Heart left ventricle (tissue), 16 donors: ENCODE results near the gene AIG1. TPM values are rescaled to one million over a fixed set of nuclear protein-coding genes. Genes with fewer than 3 reads are reported as not detected.
"Not testable (repeated sequence)": the region's sequence is repeated elsewhere in the genome, so short reads cannot be mapped to it uniquely, and the experiment has no call there.

Experiments used
- ATAC-seq, 4 donors: fragments of 200-7000 bp; cut with Tn5 transposase; one replicate each; pipeline ENCODE4 v1.9.1; 2020 to 2022; ENCODE audit warnings: moderate library complexity in 4 of 4, mild to moderate bottlenecking in 3 of 4, moderate number of reproducible peaks in 1 of 4
- DNase-seq, 5 donors: peaks; one replicate each; pipeline ENCODE4 v3.0.0-alpha.2; 2020
- H3K27ac ChIP-seq, 12 donors: fragments of 200-600 bp; sonication (generic) in 4 of 12; one replicate each; pipeline versions ENCODE4 v1.5.0 to v1.8.0; 2016 to 2022; ENCODE audit warnings: mild to moderate bottlenecking in 2 of 12
- H3K27me3 ChIP-seq, 9 donors: fragments of 200-600 bp; sonication (generic) in 2 of 9; one replicate each; pipeline versions ENCODE4 v1.5.1 to v1.8.0; 2016 to 2022; ENCODE audit warnings: mild to moderate bottlenecking in 3 of 9
- H3K36me3 ChIP-seq, 9 donors: fragments of 200-600 bp; sonication (generic) in 2 of 9; one replicate each; pipeline versions ENCODE4 v1.5.0 to v1.8.0; 2018 to 2022; ENCODE audit warnings: mild to moderate bottlenecking in 2 of 9
- H3K4me1 ChIP-seq, 12 donors: fragments of 200-600 bp; sonication (generic) in 4 of 12; one replicate each; pipeline versions ENCODE4 v1.5.0 to v1.8.0; 2016 to 2022; ENCODE audit warnings: mild to moderate bottlenecking in 3 of 12
- H3K4me3 ChIP-seq, 12 donors: fragments of 200-600 bp; sonication (generic) in 4 of 12; one replicate each; pipeline versions ENCODE4 v1.5.0 to v1.8.0; 2017 to 2022; ENCODE audit warnings: mild to moderate bottlenecking in 9 of 12, moderate library complexity in 4 of 12
- H3K9me3 ChIP-seq, 12 donors: fragments of 200-600 bp; sonication (generic) in 4 of 12; one replicate each; pipeline versions ENCODE4 v1.5.0 to v1.8.0; 2016 to 2022; ENCODE audit warnings: mild to moderate bottlenecking in 1 of 12
- POLR2A ChIP-seq, 2 donors: fragments of 450-650 bp; IDR thresholded peaks; one replicate each; pipeline ENCODE4 v1.6.1; 2017; ENCODE audit warnings: antibody characterized with exemption in 2 of 2, mild to moderate bottlenecking in 2 of 2, moderate library complexity in 2 of 2
- WGBS, 4 donors: extraction: QIAGEN DNeasy Blood & Tissue Kit in 2 of 4; methylation state at CpG; one replicate each; pipeline versions ENCODE4 v1.1.5 to v1.1.7; 2013 to 2018; 5-methylcytosine and 5-hydroxymethylcytosine counted together
- intact Hi-C, 10 donors: fragments of 100-400 bp; cut with DNase I; formaldehyde crosslinking; loops; one replicate each; pipeline versions ENCODE4 v1.11.1 to v1.14.2; 2022
- polyA plus RNA-seq, 2 donors: library from polyadenylated mRNA; stranded (reverse); fragments of 200-250 nt; gene quantifications; one replicate each; pipeline ENCODE4 v1.2.3, GENCODE V29; 2013
- total RNA-seq, 9 donors: library from RNA; depleted of rRNA in 2 of 9; stranded (reverse); fragments of >200 nt in 2 of 9; fragmentation: NEBNext Ultra II Directional in 3 of 9; extraction: Animal tissue kit (Norgen Biotek cat#: 25700) in 3 of 9; gene quantifications; one replicate each; pipeline versions ENCODE4 v1.1.0 to v1.2.4, GENCODE V29; 2016 to 2023
- TF ChIP-seq, protein P1 (sequence below), 12 donors: fragments of 200-600 bp; sonication (generic) in 4 of 12; IDR thresholded peaks; one replicate each; pipeline versions ENCODE4 v1.5.0 to v1.8.0; 2018 to 2022; ENCODE audit warnings: antibody characterized with exemption in 12 of 12, mild to moderate bottlenecking in 5 of 12
- donor health status: ischemic (EF 13 %, LVEDD 7.1; RV severe dilation, severe dysfunction).
- donor health status: healthy with polysubstance abuse.
- donor health status: DM: no; HTN: yes; CAD: no.
- donor health status: DM: no; HTN: no; CAD: no.
- donor health status: ischemic (EF 25% LVEDD 6.9; RV normal size, moderate dysfunction).
- donor health status: ischemic (EF 25% LVEDD 5.7; RV mildly dilated, moderate dysfunction).
- donor health status: healthy.
- donor health status: DM: yes; HTN: yes; CAD: no.
- donor health status: ischemic (EF 35%, LVEDD 5.7; RV mildly dilated, moderate dysfunction).
- donor health status: nonischemic (EF 11% LVEDD 7.7; RV severe dilation, severe dysfunction).
- donor health status: DM: yes; HTN: yes; CAD: no.
- donor health status: PGD.
- donor health status: ischemic (EF 29% LVEDD 5.4; RV normal size, mild dysfunction).
- donor health status: nonischemic (EF 23%, LVEDD 6.1; RV moderate dilation, normal function).

AIG1 gene
- total and polyA plus RNA-seq, 11 donors, result 18.1 to 101 (median 64.0) TPM

DNA sequence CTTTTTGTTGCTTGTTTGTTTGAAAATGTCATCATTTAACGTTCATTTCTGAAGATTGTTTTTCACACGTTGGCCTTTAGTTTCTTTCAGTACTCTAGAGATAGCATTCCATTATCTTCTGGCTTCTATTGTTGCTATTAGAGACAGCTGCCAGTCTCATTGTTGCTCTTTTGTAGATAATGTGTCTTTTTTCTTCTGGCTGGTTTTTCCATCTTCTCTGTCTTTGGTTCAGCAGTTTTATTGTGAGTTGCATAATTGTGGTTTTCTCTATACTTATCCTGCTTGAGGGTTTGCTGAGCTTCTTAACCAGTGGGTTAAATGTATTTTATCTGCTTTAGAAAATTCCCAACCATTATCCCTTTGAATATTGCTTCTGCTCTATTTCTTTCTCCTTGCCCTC, 23.2 kb upstream of the AIG1 start:
- H3K9me3 ChIP-seq, result no peaks in the 10 kb centered on the region
- TF ChIP-seq, protein P1, sequence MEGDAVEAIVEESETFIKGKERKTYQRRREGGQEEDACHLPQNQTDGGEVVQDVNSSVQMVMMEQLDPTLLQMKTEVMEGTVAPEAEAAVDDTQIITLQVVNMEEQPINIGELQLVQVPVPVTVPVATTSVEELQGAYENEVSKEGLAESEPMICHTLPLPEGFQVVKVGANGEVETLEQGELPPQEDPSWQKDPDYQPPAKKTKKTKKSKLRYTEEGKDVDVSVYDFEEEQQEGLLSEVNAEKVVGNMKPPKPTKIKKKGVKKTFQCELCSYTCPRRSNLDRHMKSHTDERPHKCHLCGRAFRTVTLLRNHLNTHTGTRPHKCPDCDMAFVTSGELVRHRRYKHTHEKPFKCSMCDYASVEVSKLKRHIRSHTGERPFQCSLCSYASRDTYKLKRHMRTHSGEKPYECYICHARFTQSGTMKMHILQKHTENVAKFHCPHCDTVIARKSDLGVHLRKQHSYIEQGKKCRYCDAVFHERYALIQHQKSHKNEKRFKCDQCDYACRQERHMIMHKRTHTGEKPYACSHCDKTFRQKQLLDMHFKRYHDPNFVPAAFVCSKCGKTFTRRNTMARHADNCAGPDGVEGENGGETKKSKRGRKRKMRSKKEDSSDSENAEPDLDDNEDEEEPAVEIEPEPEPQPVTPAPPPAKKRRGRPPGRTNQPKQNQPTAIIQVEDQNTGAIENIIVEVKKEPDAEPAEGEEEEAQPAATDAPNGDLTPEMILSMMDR (IDR thresholded peaks at IDR 0.05), result no peak
- no peak for TF ChIP-seq POLR2A (IDR thresholded peaks at IDR 0.05)
- DNase-seq (no peak), ATAC-seq (no peak)
- no peaks in the 10 kb centered on the region for H3K4me1 ChIP-seq
- H3K27ac ChIP-seq, result no peak overlapping the region
- no peaks in the 10 kb centered on the region for H3K27me3 ChIP-seq
- intact Hi-C loops, result no loop called here
- no peak overlapping the region for H3K4me3 ChIP-seq
- 14 to 28% (median 16%) methylated on average over 2 of the region's 2 CpGs for WGBS, 4 donors
- no peaks in the 10 kb centered on the region for H3K36me3 ChIP-seq

DNA sequence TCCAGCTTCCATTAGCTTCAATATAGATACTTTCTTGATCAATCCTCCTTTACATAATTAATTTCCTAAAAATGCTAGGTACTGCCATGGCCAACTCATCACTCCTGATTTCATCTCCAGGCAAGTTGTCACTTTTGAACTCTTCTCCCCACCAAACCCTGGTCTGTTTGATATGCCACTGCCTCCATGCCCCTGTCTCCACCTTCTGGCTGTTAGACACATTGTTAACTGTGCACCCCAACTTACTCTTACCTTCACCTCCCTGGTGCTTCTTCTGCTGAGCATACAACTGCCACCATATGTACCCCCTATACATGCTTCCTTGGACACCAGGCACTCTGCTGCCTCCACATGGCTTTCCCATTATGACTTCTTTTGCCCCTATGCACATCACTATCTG, 21.9 kb upstream of the AIG1 start:
- Histone ChIP-seq H3K36me3 (no peaks in the 10 kb centered on the region), H3K4me1 (no peaks in the 10 kb centered on the region), H3K27me3 (no peaks in the 10 kb centered on the region), H3K9me3 (no peaks in the 10 kb centered on the region), H3K4me3 (no peak overlapping the region), H3K27ac (no peak overlapping the region)
- intact Hi-C loops, result no loop called here
- ATAC-seq (no peak), DNase-seq (no peak)
- TF ChIP-seq, protein P1 (IDR thresholded peaks at IDR 0.05), result no peak
- no peak for TF ChIP-seq POLR2A (IDR thresholded peaks at IDR 0.05)

DNA sequence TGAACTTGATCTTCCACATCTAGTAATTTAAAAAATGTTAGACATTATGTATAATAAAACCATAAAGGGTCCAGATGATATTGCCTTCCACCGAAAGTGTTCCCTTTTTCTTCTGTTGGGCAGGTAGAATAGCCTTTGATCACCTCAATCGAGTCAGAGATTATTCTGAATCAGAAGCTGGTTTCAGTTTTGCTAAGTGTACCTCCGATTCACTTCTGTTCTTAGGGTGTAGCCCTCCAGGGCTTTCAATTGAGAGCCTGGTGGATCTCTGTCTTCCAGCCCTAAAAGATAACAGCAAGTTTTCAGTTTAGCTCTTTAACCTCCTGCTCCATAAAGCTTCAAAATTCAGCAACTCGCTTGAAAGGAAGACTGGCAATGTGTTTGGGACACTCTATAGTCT, 21.1 kb upstream of the AIG1 start:
- intact Hi-C loops, result no loop called here
- no peak overlapping the region for H3K4me3 ChIP-seq
- TF ChIP-seq, protein P1 (IDR thresholded peaks at IDR 0.05), result no peak
- H3K27me3 ChIP-seq, result peaks cover 0 to 3% (median 0%) of the 10 kb centered on the region in 9 donors
- no peaks in the 10 kb centered on the region for H3K36me3 ChIP-seq
- no peak overlapping the region for H3K27ac ChIP-seq
- H3K4me1 ChIP-seq, result no peaks in the 10 kb centered on the region
- ATAC-seq (no peak), DNase-seq (no peak)
- WGBS, 4 donors, result 89 to 93% (median 89%) methylated on average over 4 of the region's 4 CpGs
- no peaks in the 10 kb centered on the region for H3K9me3 ChIP-seq

DNA sequence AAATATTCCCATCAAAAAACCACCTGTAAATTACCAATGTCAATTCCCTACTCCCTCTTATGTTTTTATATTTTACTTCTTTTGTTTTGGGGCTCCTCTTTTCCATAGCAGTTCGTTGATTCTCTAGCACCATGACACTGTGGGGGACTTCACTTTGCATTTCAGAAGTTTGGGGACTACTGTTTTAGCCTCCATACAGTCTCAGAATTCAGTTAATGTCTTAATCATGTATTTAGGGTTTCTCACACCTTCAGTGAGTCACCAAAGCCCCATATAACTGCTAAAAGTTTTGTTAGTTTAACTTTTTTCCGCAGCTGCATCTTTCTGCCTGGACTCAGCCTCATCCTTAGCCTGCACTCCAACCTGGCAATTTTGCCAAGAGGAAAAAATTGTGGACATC, 20.7 kb upstream of the AIG1 start:
- Histone ChIP-seq H3K36me3 (no peaks in the 10 kb centered on the region), H3K9me3 (no peaks in the 10 kb centered on the region), H3K27me3 (peaks cover 0 to 3% (median 0%) of the 10 kb centered on the region in 9 donors), H3K4me3 (no peak overlapping the region), H3K27ac (no peak overlapping the region), H3K4me1 (no peaks in the 10 kb centered on the region)
- 79 to 88% (median 82%) methylated on average over 2 of the region's 2 CpGs for WGBS, 4 donors
- intact Hi-C loops, result no loop called here
- TF ChIP-seq, protein P1 (IDR thresholded peaks at IDR 0.05), result no peak
- no peak for TF ChIP-seq POLR2A (IDR thresholded peaks at IDR 0.05)
- ATAC-seq (no peak), DNase-seq (no peak)

DNA sequence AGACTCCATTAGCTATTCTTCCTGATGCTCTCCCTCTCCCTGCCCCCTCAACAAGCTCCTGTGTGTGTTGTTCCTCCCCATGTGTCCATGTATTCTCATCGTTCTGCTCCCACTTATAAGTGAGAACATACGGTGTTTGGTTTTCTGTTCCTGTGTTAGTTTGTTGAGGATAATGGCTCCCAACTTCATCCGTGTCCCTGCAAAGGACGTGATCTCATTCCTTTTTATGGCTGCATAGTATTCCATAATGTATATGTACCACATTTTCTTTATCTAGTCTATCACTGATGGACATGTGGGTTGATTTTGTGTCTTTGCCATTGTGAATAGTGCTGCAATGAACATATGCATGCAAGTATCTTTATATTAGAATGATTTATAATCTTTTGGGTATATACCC, 16.3 kb upstream of the AIG1 start:
- H3K27ac ChIP-seq, H3K4me3 ChIP-seq, H3K27me3 ChIP-seq, H3K36me3 ChIP-seq, H3K4me1 ChIP-seq, ATAC-seq, DNase-seq, H3K9me3 ChIP-seq, intact Hi-C loops: not testable (repeated sequence)
- WGBS, 4 donors, result 93 to 95% (median 94%) methylated on average over 4 of the region's 4 CpGs
